Right hindlimb (tissue), 1 donor: Measurements from ENCODE around the gene ATXN7L1.
A peak's percentile ranks its signal among the peaks of the same experiment; 100 is the strongest.

ENCODE experiments used
- DNase-seq: peaks from one replicate; pipeline ENCODE4 v3.0.0-alpha.2; 2018

The ATXN7L1 gene

GRCh38 chr7:105664816-105665525 lies 211.4 kb downstream of the ATXN7L1 start:
- no peak for DNase-seq

- DNase-seq, result no peak
Measured at GRCh38 chr7:105662998-105663397, 213.4 kb downstream of the ATXN7L1 start.

GRCh38 chr7:105661625-105662024 lies 214.8 kb downstream of the ATXN7L1 start:
- DNase-seq, result no peak

- DNase-seq, result no peak
Measured at GRCh38 chr7:105656922-105657521, 219.4 kb downstream of the ATXN7L1 start.

GRCh38 chr7:105655500-105656380 lies 220.7 kb downstream of the ATXN7L1 start:
- DNase-seq, result peak; percentile 53

- DNase-seq, result no peak
Measured at GRCh38 chr7:105655067-105655466, 221.3 kb downstream of the ATXN7L1 start.

- no peak for DNase-seq
Measured at GRCh38 chr7:105654095-105654686, 222.2 kb downstream of the ATXN7L1 start.

GRCh38 chr7:105653441-105654005 lies 222.9 kb downstream of the ATXN7L1 start:
- DNase-seq, result no peak

GRCh38 chr7:105652359-105652993 lies 223.9 kb downstream of the ATXN7L1 start:
- peak; percentile 81 for DNase-seq

- no peak for DNase-seq
Measured at GRCh38 chr7:105651798-105652197, 224.6 kb downstream of the ATXN7L1 start.

- DNase-seq, result no peak
Measured at GRCh38 chr7:105650382-105650970, 225.9 kb downstream of the ATXN7L1 start.

GRCh38 chr7:105649727-105650381 lies 226.5 kb downstream of the ATXN7L1 start:
- DNase-seq, result no peak

GRCh38 chr7:105648561-105649401 lies 227.6 kb downstream of the ATXN7L1 start:
- no peak for DNase-seq

- DNase-seq, result no peak
Measured at GRCh38 chr7:105647591-105647990, 228.8 kb downstream of the ATXN7L1 start.

GRCh38 chr7:105644937-105645336 lies 231.5 kb downstream of the ATXN7L1 start:
- no peak for DNase-seq

GRCh38 chr7:105643851-105644250 lies 232.5 kb downstream of the ATXN7L1 start:
- no peak for DNase-seq

- peak; percentile 47 for DNase-seq
Measured at GRCh38 chr7:105643384-105643783, 233.0 kb downstream of the ATXN7L1 start.

GRCh38 chr7:105642264-105642663 lies 234.1 kb downstream of the ATXN7L1 start:
- no peak for DNase-seq

GRCh38 chr7:105640956-105641810 lies 235.2 kb downstream of the ATXN7L1 start:
- peak; percentile 50 for DNase-seq
